Heart left ventricle (tissue), 16 donors: ENCODE data around the gene ERC1. TPM values are rescaled to one million over a fixed set of nuclear protein-coding genes. Genes with fewer than 3 reads are reported as not detected.
A peak's percentile ranks its signal among the peaks of the same experiment; 100 is the strongest.

ENCODE experiments used
- ATAC-seq, 4 donors: fragments of 200-7000 bp; cut with Tn5 transposase; one replicate each; pipeline ENCODE4 v1.9.1; 2020 to 2022; ENCODE audit warnings: moderate library complexity in 4 of 4, mild to moderate bottlenecking in 3 of 4, moderate number of reproducible peaks in 1 of 4
- DNase-seq, 5 donors: peaks; one replicate each; pipeline ENCODE4 v3.0.0-alpha.2; 2020
- H3K27ac ChIP-seq, 12 donors: fragments of 200-600 bp; sonication (generic) in 4 of 12; one replicate each; pipeline versions ENCODE4 v1.5.0 to v1.8.0; 2016 to 2022; ENCODE audit warnings: mild to moderate bottlenecking in 2 of 12
- H3K27me3 ChIP-seq, 9 donors: fragments of 200-600 bp; sonication (generic) in 2 of 9; one replicate each; pipeline versions ENCODE4 v1.5.1 to v1.8.0; 2016 to 2022; ENCODE audit warnings: mild to moderate bottlenecking in 3 of 9
- H3K36me3 ChIP-seq, 9 donors: fragments of 200-600 bp; sonication (generic) in 2 of 9; one replicate each; pipeline versions ENCODE4 v1.5.0 to v1.8.0; 2018 to 2022; ENCODE audit warnings: mild to moderate bottlenecking in 2 of 9
- H3K4me1 ChIP-seq, 12 donors: fragments of 200-600 bp; sonication (generic) in 4 of 12; one replicate each; pipeline versions ENCODE4 v1.5.0 to v1.8.0; 2016 to 2022; ENCODE audit warnings: mild to moderate bottlenecking in 3 of 12
- H3K4me3 ChIP-seq, 12 donors: fragments of 200-600 bp; sonication (generic) in 4 of 12; one replicate each; pipeline versions ENCODE4 v1.5.0 to v1.8.0; 2017 to 2022; ENCODE audit warnings: mild to moderate bottlenecking in 9 of 12, moderate library complexity in 4 of 12
- H3K9me3 ChIP-seq, 12 donors: fragments of 200-600 bp; sonication (generic) in 4 of 12; one replicate each; pipeline versions ENCODE4 v1.5.0 to v1.8.0; 2016 to 2022; ENCODE audit warnings: mild to moderate bottlenecking in 1 of 12
- POLR2A ChIP-seq, 2 donors: fragments of 450-650 bp; IDR thresholded peaks; one replicate each; pipeline ENCODE4 v1.6.1; 2017; ENCODE audit warnings: antibody characterized with exemption in 2 of 2, mild to moderate bottlenecking in 2 of 2, moderate library complexity in 2 of 2
- WGBS, 4 donors: extraction: QIAGEN DNeasy Blood & Tissue Kit in 2 of 4; methylation state at CpG; one replicate each; pipeline versions ENCODE4 v1.1.5 to v1.1.7; 2013 to 2018; 5-methylcytosine and 5-hydroxymethylcytosine counted together
- intact Hi-C, 10 donors: fragments of 100-400 bp; cut with DNase I; formaldehyde crosslinking; loops; one replicate each; pipeline versions ENCODE4 v1.11.1 to v1.14.2; 2022
- polyA plus RNA-seq, 2 donors: library from polyadenylated mRNA; stranded (reverse); fragments of 200-250 nt; gene quantifications; one replicate each; pipeline ENCODE4 v1.2.3, GENCODE V29; 2013
- total RNA-seq, 9 donors: library from RNA; depleted of rRNA in 2 of 9; stranded (reverse); fragments of >200 nt in 2 of 9; fragmentation: NEBNext Ultra II Directional in 3 of 9; extraction: Animal tissue kit (Norgen Biotek cat#: 25700) in 3 of 9; gene quantifications; one replicate each; pipeline versions ENCODE4 v1.1.0 to v1.2.4, GENCODE V29; 2016 to 2023
- TF ChIP-seq, protein P1 (sequence below), 12 donors: fragments of 200-600 bp; sonication (generic) in 4 of 12; IDR thresholded peaks; one replicate each; pipeline versions ENCODE4 v1.5.0 to v1.8.0; 2018 to 2022; ENCODE audit warnings: antibody characterized with exemption in 12 of 12, mild to moderate bottlenecking in 5 of 12
- donor health status: ischemic (EF 13 %, LVEDD 7.1; RV severe dilation, severe dysfunction).
- donor health status: healthy with polysubstance abuse.
- donor health status: DM: no; HTN: yes; CAD: no.
- donor health status: DM: no; HTN: no; CAD: no.
- donor health status: ischemic (EF 25% LVEDD 6.9; RV normal size, moderate dysfunction).
- donor health status: ischemic (EF 25% LVEDD 5.7; RV mildly dilated, moderate dysfunction).
- donor health status: healthy.
- donor health status: DM: yes; HTN: yes; CAD: no.
- donor health status: ischemic (EF 35%, LVEDD 5.7; RV mildly dilated, moderate dysfunction).
- donor health status: nonischemic (EF 11% LVEDD 7.7; RV severe dilation, severe dysfunction).
- donor health status: DM: yes; HTN: yes; CAD: no.
- donor health status: PGD.
- donor health status: ischemic (EF 29% LVEDD 5.4; RV normal size, mild dysfunction).
- donor health status: nonischemic (EF 23%, LVEDD 6.1; RV moderate dilation, normal function).

ERC1 gene
- total and polyA plus RNA-seq, 11 donors = 13.5 to 84.0 (median 47.9) TPM

DNA sequence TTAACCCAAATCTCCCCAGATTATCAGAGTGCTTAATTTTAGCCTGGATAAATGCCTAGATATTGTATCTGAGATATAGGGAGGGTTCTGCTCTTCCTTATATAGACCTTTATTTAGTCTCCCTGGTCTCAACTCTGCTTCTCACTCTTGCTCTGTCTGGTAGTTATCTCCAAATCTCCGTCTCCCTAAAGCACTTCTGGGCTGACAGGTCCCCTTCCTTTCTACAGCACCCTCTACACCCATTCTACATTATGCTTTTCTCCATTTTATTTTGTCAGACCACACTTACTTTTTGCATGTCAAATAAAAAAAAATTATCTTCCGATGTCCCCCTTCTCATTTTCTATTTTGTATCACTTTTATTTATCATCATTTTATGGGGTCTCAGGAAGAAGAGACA is 2.0 kb upstream of the ERC1 start:
- ATAC-seq (no peak), DNase-seq (no peak)
- 56 to 70% (median 66%) methylated on average over 2 of the region's 2 CpGs for WGBS, 4 donors
- Histone ChIP-seq H3K36me3 (no peaks in the 10 kb centered on the region), H3K9me3 (no peaks in the 10 kb centered on the region), H3K4me3 (peak overlapping the region in 10 of 12 donors; percentile 3 to 97 (median 86)), H3K4me1 (peaks cover 0 to 42% (median 30%) of the 10 kb centered on the region in 12 donors), H3K27me3 (no peaks in the 10 kb centered on the region), H3K27ac (peak overlapping the region in 11 of 12 donors; percentile 88 to 99 (median 98))
- TF ChIP-seq, protein P1, sequence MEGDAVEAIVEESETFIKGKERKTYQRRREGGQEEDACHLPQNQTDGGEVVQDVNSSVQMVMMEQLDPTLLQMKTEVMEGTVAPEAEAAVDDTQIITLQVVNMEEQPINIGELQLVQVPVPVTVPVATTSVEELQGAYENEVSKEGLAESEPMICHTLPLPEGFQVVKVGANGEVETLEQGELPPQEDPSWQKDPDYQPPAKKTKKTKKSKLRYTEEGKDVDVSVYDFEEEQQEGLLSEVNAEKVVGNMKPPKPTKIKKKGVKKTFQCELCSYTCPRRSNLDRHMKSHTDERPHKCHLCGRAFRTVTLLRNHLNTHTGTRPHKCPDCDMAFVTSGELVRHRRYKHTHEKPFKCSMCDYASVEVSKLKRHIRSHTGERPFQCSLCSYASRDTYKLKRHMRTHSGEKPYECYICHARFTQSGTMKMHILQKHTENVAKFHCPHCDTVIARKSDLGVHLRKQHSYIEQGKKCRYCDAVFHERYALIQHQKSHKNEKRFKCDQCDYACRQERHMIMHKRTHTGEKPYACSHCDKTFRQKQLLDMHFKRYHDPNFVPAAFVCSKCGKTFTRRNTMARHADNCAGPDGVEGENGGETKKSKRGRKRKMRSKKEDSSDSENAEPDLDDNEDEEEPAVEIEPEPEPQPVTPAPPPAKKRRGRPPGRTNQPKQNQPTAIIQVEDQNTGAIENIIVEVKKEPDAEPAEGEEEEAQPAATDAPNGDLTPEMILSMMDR (IDR thresholded peaks at IDR 0.05) = no peak
- intact Hi-C loops = loop anchor here in 2 of 10 donors (5.0 to 10.0 kb wide), 2 partner anchors 103 to 106 kb away; no protein-coding TSS in a partner anchor

DNA sequence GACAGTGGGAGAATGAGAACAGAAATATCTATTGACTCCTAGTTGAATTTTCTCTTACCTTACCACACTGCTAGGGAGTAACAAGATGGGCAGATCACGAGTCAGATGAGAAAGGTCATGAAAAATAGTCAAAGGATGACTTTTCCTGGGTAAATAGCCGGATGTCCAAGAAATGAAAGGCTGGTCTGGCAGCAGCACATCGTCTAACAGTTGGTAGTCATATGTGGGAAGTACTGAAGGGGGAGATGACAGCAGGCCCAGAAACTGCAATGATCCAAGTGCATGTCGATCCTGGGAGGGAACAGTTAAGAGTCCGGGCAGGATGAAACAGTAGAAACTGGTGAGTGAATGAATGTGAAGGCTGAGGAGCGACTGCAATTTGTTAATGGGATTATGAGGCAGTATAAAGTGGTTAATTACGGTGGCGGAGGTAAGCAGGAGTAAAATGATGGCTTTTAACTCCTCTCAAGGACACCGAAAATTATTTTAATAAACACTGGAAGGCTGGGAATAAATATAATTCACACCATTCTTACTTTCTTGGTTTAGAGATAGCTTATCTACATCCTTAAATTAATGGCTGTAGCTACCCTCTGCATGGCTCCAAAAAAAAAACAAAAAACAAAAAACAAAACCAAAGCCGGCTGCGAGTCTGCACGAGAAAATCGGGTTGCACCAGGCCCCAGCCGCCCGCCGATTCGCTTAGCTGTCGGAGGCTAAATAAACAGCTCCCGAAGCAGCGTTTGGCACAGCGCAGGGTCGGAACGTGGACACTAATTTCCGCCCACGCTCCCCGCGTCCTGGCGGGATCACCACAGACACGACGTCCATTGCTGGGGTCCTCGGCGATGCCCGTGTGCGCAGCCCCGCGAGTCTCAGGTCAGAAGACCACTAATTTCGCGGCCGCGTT is 1.0 kb upstream of the ERC1 start:
- Histone ChIP-seq H3K27me3 (no peaks in the 10 kb centered on the region), H3K27ac (peak overlapping the region; percentile 88 to 99 (median 97)), H3K4me3 (peak overlapping the region; percentile 55 to 97 (median 91)), H3K36me3 (no peaks in the 10 kb centered on the region), H3K4me1 (peaks cover 0 to 42% (median 30%) of the 10 kb centered on the region in 12 donors), H3K9me3 (no peaks in the 10 kb centered on the region)
- ATAC-seq (peak; percentile 46 to 53 (median 51)), DNase-seq (peak; percentile 24 to 86 (median 75))
- WGBS, 4 donors = 1% methylated on average over 40 of the region's 40 CpGs
- TF ChIP-seq, protein P1 (IDR thresholded peaks at IDR 0.05) = peak in 1 of 12 donors; percentile 16
- no peak for TF ChIP-seq POLR2A (IDR thresholded peaks at IDR 0.05)
- intact Hi-C loops = loop anchor here in 8 of 10 donors (2.0 to 10.0 kb wide), 10 partner anchors 38 to 605 kb away; partner anchors contain the start of genes RAD52 (in 3 of the 8) and FBXL14 (in 2 of the 8)

DNA sequence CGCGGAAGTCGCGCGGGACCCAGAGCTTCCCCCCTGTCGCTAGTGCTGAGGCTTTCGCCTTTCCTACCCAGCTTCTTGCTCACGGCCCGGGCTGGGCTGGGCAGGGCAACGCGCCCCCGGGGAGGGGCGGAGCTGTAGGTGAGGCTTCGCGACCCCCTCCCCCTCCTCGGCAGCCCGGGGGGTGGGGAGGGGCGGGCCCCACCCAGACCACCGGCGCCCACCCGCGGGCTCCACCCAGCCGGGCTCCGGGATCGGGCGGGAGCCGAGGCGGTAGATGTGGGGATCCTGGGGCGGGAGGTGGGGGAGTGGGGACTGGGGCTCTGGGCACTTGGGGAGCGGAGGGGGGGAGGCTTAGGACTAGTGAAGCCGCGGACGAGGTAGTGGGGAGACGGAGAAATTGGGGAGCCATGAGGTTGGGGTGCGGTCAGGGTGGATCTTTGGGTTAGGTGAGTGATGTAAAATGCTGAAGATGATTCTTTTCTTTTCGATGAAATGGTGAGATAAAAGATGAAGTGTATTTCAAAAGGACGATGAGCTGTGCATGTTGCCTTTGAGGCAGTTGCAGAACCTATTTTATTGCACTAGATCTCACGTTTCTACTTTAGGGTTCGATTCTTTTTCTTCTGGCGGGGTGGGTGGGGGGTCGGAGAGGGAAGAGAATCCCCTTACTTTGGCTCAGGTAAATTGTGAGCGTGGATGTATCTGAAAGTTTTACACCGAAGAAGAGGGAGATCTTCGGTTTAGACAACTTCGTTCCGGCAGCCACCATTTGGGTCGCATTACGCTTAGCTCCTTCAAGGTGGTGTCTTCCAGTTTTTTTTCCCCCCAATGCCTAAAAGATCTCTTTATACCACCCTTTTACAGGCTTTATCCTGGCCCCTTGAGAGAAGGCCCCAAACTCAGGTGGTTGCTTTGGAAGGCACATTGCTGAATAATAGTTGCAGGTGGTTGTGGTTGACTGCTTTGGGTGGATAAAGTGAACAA is 619 bp downstream of the ERC1 start:
- Histone ChIP-seq H3K27me3 (no peaks in the 10 kb centered on the region), H3K4me1 (peaks cover 0 to 50% (median 30%) of the 10 kb centered on the region in 12 donors), H3K27ac (peak overlapping the region; percentile 88 to 99 (median 97)), H3K9me3 (no peaks in the 10 kb centered on the region), H3K36me3 (no peaks in the 10 kb centered on the region), H3K4me3 (peak overlapping the region; percentile 72 to 97 (median 91))
- ATAC-seq = peak in 3 of 4 donors; percentile 13 to 61 (median 38)
- TF ChIP-seq POLR2A (IDR thresholded peaks at IDR 0.05) = no peak
- DNase-seq = no peak
- 4 to 8% (median 5%) methylated on average over 31 to 48 of the region's 48 CpGs for WGBS, 4 donors
- intact Hi-C loops = loop anchor here in 7 of 10 donors (2.0 to 10.0 kb wide), 10 partner anchors 39 to 603 kb away; partner anchors contain the start of genes RAD52 (in 3 of the 7) and FBXL14 (in 2 of the 7)

DNA sequence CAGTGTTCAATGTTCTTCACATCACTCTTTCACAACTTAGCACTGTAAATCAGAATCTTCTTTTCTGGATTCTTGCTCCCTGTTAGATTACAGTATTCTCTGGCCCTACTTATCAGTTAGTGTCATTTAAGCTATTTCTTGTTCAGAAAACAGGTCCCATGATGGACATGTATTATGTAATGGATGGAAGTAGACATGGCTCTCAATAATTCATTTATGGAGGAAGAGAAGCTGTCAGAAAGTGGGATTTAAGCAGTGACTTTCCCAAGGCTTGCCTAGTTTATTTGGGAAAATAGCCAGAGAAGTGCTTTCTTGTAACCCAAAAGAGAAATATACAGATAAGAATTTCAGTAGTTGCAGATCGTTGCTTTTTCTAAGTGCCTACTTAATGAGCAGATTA is 1.6 kb downstream of the ERC1 start:
- DNase-seq = no peak
- Histone ChIP-seq H3K27me3 (no peaks in the 10 kb centered on the region), H3K36me3 (no peaks in the 10 kb centered on the region), H3K4me1 (peaks cover 0 to 57% (median 37%) of the 10 kb centered on the region in 12 donors), H3K4me3 (peak overlapping the region in 4 of 12 donors; percentile 75 to 93 (median 86)), H3K9me3 (no peaks in the 10 kb centered on the region), H3K27ac (peak overlapping the region in 5 of 12 donors; percentile 96 to 99 (median 98))
- WGBS, 4 donors = 5 to 27% (median 14%) methylated on average over 1 of the region's 1 CpG
- no peak for ATAC-seq
- intact Hi-C loops = loop anchor here in 7 of 10 donors (5.0 to 10.0 kb wide), 8 partner anchors 40 to 602 kb away; partner anchors contain the start of genes FBXL14 (in 1 of the 7) and RAD52 (in 1 of the 7)
- TF ChIP-seq, protein P1 (IDR thresholded peaks at IDR 0.05) = no peak
- TF ChIP-seq POLR2A (IDR thresholded peaks at IDR 0.05) = no peak
